VCaP (cell line): ENCODE measurements around the gene SLC35E2B.
"Not testable (repeated sequence)": the region's sequence is repeated elsewhere in the genome, so short reads cannot be mapped to it uniquely, and the experiment has no call there.

ENCODE experiments used
- H3K27ac ChIP-seq: fragments of 450-650 bp; 2 replicates; pipeline ENCODE4 v1.5.1; 2017
- TF ChIP-seq, protein P1 (sequence below): fragments of 450-650 bp; conservative IDR thresholded peaks from 2 replicates; pipeline ENCODE4 v1.5.1; 2017; ENCODE audit warnings: mild to moderate bottlenecking, moderate library complexity

Gene SLC35E2B

DNA sequence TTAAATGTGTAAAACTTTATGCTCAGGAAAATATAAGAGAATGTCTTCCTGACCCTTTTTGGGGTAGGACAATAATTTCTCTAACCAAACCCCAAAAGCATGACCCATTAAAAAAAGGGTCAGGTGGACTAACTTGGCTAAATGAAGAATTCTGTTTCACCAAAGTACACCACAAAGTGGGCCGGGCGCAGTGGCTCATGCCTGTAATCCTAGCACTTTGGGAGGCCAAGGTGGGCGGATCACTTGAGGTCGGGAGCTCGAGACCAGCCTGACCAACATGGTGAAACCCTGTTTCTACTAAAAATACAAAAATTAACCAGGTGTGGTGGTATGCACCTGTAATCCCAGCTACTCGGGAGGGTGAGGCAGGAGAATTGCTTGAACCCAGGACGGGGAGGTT, 3.1 kb downstream of the SLC35E2B start:
- H3K27ac ChIP-seq, result not testable (repeated sequence)

DNA sequence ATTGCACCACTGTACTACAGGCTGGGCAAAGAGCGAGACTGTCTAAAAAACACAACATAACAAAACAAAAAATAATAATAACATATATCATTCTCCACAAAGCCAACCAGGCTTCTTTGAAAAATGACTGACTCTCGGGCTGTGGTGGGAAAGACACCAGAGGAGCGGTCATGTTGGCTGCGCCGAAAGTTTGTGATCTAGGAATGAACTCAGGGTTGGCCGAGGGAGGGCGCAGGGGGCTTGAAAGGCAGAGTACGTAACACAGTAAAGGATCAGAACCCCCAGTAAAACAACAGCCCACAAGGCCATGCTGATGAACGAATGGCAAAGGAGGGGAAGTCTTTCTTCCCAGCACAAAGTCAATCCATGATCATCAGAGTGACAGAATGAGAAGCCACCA, 4.7 kb downstream of the SLC35E2B start:
- TF ChIP-seq, protein P1, sequence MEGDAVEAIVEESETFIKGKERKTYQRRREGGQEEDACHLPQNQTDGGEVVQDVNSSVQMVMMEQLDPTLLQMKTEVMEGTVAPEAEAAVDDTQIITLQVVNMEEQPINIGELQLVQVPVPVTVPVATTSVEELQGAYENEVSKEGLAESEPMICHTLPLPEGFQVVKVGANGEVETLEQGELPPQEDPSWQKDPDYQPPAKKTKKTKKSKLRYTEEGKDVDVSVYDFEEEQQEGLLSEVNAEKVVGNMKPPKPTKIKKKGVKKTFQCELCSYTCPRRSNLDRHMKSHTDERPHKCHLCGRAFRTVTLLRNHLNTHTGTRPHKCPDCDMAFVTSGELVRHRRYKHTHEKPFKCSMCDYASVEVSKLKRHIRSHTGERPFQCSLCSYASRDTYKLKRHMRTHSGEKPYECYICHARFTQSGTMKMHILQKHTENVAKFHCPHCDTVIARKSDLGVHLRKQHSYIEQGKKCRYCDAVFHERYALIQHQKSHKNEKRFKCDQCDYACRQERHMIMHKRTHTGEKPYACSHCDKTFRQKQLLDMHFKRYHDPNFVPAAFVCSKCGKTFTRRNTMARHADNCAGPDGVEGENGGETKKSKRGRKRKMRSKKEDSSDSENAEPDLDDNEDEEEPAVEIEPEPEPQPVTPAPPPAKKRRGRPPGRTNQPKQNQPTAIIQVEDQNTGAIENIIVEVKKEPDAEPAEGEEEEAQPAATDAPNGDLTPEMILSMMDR, result no peak
- H3K27ac ChIP-seq, result no peak overlapping the region

DNA sequence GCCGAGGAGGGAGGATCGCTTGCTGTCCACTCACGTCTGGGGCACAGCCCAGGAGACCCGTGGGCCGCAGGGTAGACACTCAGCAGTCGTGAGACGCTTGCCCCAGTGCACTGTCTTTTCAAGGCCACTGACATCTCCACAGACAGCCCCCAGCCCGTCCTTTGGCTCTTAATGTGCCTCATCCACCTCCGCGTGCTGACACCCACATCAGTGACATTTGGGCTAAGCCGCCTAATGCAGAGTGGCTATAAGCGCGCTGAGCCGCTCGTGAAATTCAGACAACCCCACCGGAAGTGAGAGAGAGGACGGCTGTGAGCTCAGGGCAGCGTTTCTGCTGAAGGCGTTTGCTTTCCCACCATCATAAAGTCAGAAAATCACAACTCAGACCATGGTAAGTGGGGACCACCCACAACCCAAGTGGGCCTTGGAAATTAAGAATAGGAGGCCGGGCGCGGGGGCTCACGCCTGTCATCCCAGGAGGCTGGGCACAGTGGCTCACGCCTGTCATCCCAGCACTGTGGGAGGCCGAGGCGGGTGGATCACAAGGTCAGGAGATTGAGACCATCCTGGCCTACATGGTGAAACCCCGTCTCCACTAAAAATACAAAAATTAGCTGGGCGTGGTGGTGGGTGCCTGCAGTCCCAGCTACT, 8.4 kb downstream of the SLC35E2B start:
- H3K27ac ChIP-seq, result peak overlapping the region; percentile 9; the same call in 1 of the 2 replicates
- TF ChIP-seq, protein P1, result no peak

DNA sequence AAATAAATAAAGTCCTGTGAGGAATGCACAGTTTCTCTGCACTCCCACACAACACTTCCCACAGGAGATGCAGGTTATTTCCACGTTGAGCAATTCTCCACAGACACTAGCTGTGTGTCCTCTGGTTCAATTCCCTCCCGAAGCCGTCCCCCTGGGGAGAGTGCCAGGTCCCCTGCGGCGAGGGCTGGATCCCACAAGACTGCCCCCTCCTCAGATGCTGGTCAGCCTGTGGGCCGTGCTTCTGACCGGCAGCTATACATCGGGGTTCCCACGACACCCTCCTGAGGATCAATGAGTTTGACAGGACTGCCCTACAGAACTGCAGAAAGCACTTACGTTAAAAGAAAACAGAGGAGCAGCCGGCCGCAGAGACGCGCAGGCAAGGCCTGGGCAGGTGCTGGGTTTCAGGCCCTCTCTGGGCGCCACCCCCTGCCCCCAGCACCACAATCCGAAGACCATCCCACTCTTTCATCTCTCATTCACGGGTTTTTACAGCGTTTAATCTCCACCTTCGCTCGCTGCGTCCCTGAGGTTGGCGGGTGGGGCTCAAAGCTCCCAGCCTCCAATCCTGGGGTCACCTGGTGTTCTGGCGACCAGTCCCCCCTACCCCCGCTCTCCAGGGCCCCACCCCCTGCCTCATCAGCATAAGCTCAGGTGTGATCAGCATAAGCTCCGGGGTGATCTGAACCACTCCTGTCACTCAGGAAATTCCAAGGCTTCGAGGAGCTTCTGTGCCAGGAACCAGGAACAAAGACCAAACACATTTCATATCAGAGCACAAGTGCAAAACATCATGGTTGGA, 9.3 kb downstream of the SLC35E2B start:
- H3K27ac ChIP-seq, result peak overlapping the region; percentile 9; the same call in 1 of the 2 replicates
- TF ChIP-seq, protein P1, result no peak

DNA sequence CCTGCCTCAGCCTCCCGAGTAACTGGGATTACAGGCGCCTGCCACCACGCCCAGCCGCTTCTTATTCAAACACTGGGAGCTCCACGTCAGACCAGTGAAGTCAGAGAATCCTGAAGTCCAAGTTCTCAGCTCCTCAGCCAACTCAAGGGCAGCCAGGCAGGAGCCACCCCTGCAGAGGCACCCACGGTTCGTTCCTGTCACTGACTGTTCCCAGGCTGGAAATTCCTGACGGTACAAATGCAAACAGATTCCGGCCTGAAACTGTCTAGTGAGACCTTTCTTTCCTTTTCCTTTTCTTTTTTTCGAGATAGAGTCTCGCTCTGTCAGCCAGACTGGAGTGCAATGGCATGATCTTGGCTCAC, 11.7 kb downstream of the SLC35E2B start:
- TF ChIP-seq, protein P1, result no peak
- peak overlapping the region; percentile 20; the same call in 1 of the 2 replicates for H3K27ac ChIP-seq

DNA sequence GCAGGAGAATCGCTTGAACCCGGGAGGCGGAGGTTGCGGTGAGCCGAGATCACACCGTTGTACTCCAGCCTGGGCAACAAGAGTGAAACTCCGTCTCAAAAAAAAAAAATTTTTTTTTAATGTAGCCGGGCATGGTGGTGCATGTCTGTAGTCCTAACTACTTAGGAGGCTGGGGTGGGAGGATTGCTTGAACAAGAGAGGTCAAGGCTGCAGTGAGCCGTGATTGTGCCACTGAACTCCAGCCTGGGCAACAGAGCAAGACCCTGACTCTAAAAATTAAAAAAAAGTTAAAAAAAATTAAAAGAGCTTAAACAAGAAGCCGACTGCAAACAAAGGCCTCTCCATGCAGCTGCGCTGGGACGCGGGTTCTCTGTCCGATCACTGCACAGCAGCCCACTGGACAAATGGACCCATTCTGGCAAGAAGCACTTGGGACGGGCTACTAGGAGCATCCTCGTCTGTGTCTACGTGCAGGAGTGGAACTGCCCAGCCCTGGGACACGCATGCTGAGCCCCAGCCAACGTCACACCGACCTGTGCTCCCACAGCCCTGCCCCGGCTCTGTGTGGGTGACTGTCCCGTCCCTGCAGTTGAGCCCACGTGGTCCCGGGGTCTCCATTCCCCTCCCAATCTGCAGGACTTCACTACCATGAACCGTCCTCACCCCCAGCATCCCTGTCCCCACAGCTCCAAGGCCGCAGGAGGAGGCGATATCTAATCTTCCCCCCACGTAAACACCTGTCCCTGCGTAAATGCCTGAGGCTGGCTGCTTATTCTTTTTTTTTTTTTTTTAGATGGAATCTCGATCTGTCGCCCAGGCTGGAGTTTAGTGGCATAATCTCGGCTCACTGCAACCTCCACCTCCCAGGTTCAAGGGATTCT, 12.3 kb downstream of the SLC35E2B start:
- peak overlapping the region; percentile 20; the same call in 1 of the 2 replicates for H3K27ac ChIP-seq
- TF ChIP-seq, protein P1, result no peak

DNA sequence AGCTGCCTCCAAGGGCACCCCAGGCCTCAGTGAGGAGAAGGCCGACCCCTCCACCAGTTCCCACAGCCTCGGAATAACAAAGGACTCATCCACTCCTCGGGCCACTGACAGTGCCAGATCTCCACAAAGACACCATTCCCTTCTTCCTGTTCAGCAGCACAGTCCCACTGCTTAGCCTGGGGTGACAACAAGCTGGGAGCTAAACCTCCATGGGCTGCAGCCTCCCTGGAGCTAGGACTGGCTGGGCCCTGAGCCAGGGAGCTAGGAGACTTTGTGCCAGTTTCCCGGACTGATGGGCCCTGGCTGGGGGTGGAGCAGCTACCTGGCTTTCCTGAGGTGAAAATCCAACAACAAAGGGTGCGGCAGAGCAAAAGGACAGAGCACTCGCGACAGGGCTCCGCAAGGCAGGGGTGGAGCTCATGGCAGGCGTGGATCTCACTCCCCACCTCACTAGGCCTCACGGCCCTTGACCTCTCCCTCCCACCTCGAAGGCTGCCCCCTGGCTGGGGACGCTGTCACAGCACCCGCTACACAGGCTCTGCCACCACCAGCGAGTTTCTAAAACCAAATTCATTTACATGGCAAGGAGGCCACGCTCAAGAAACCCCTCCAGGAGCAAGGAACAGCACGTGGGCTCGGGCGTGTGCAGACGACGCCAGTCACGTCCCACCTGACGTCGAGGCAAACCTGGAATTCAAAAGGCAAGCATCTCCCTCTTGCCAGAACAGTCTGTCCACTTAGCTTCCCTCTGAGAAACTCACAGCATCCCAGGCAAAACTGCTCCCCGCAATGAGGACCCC, 13.8 kb downstream of the SLC35E2B start:
- TF ChIP-seq, protein P1, result peak; percentile 56
- H3K27ac ChIP-seq, result peak overlapping the region; percentile 30
